GM23338 (cell line): ENCODE measurements around the gene KCNK15. TPM values are rescaled to one million over a fixed set of nuclear protein-coding genes. Genes with fewer than 3 reads are reported as not detected.

Source experiments
- ATAC-seq: fragments of 200-7000 bp; cut with Tn5 transposase; 3 replicates; pipeline ENCODE4 v1.9.1; 2020
- DNase-seq: peaks from one replicate; pipeline ENCODE4 v3.0.0-alpha.2; 2015; ENCODE audit warnings: low spot score
- H2AFZ ChIP-seq: fragments of 200-600 bp; sonication (generic); 2 replicates; pipeline ENCODE4 v1.8.0; 2016; ENCODE audit warnings: antibody characterized with exemption, mild to moderate bottlenecking, moderate library complexity
- H3F3A ChIP-seq: fragments of 200-600 bp; sonication (generic); replicated peaks from 2 replicates; pipeline ENCODE4 v1.8.0; 2017; ENCODE audit warnings: antibody characterized with exemption, mixed run types, low read depth
- H3K27ac ChIP-seq: fragments of 200-600 bp; sonication (generic); 2 replicates; pipeline ENCODE4 v1.6.1; 2016; ENCODE audit warnings: low read depth
- H3K27me3 ChIP-seq: fragments of 200-600 bp; sonication (generic); 2 replicates; pipeline ENCODE4 v1.8.0; 2016; ENCODE audit warnings: mild to moderate bottlenecking, mixed run types, moderate library complexity; ENCODE audit not compliant: insufficient read depth
- H3K36me3 ChIP-seq: fragments of 200-600 bp; sonication (generic); 2 replicates; pipeline ENCODE4 v1.8.0; 2016; ENCODE audit warnings: mild to moderate bottlenecking; ENCODE audit not compliant: insufficient read depth
- H3K4me1 ChIP-seq: fragments of 200-600 bp; sonication (generic); 2 replicates; pipeline ENCODE4 v1.8.0; 2016; ENCODE audit warnings: mild to moderate bottlenecking, moderate library complexity; ENCODE audit not compliant: insufficient read depth
- H3K4me2 ChIP-seq: fragments of 200-600 bp; sonication (generic); 2 replicates; pipeline ENCODE4 v1.7.1; 2017; ENCODE audit warnings: mixed run types
- H3K4me3 ChIP-seq: fragments of 200-600 bp; sonication (generic); 2 replicates; pipeline ENCODE4 v1.6.1; 2016; ENCODE audit warnings: mixed run types
- H3K79me2 ChIP-seq: fragments of 200-600 bp; sonication (generic); replicated peaks from 2 replicates; pipeline ENCODE4 v1.8.0; 2017; ENCODE audit warnings: mild to moderate bottlenecking; ENCODE audit not compliant: insufficient read depth
- H3K9me2 ChIP-seq: fragments of 200-600 bp; sonication (generic); 2 replicates; pipeline ENCODE4 v1.8.0; 2017; ENCODE audit not compliant: insufficient read depth
- H4K20me1 ChIP-seq: fragments of 200-600 bp; sonication (generic); replicated peaks from 2 replicates; pipeline ENCODE4 v1.8.0; 2017; ENCODE audit warnings: mild to moderate bottlenecking; ENCODE audit not compliant: insufficient read depth
- H3K27ac Mint-ChIP-seq: 2 replicates; pipeline ENCODE4 v1.8.0; 2020; ENCODE audit warnings: inconsistent platforms, mild to moderate bottlenecking, moderate library complexity, mixed read lengths
- H3K27me3 Mint-ChIP-seq: 3 replicates; pipeline ENCODE4 v1.8.0; 2022; ENCODE audit warnings: low read depth, mild to moderate bottlenecking, moderate library complexity, mixed read lengths, inconsistent platforms; ENCODE audit not compliant: insufficient read depth, poor library complexity
- H3K36me3 Mint-ChIP-seq: 3 replicates; pipeline ENCODE4 v1.8.0; 2021; ENCODE audit warnings: low read depth, mild to moderate bottlenecking, inconsistent platforms, moderate library complexity, mixed read lengths
- H3K4me1 Mint-ChIP-seq: 3 replicates; pipeline ENCODE4 v1.8.0; 2020; ENCODE audit warnings: mild to moderate bottlenecking, inconsistent platforms, mixed read lengths
- H3K4me3 Mint-ChIP-seq: 3 replicates; pipeline ENCODE4 v1.8.0; 2021; ENCODE audit warnings: moderate library complexity, mild to moderate bottlenecking, inconsistent platforms, mixed read lengths
- H3K9me3 Mint-ChIP-seq: 3 replicates; pipeline ENCODE4 v1.8.0; 2020; ENCODE audit warnings: moderate library complexity, mild to moderate bottlenecking, inconsistent platforms, mixed read lengths
- CREB1 ChIP-seq: fragments of 250-450 bp; sonication (Bioruptor Pico); IDR thresholded peaks from 2 replicates; pipeline ENCODE4 v1.5.0; 2020; ENCODE audit warnings: low read depth, mild to moderate bottlenecking, moderate library complexity
- CTCF ChIP-seq, 2 experiments: fragments of 200-600 bp in 1 of 2; sonication (generic) in 1 of 2; conservative IDR thresholded peaks; 2 replicates each; pipeline versions ENCODE4 v1.5.1 to v1.6.1; 2016 to 2017; ENCODE audit warnings: antibody characterized with exemption in 2 of 2, low read depth in 2 of 2, mild to moderate bottlenecking in 2 of 2, moderate library complexity in 1 of 2
- ETS1 ChIP-seq: IDR thresholded peaks from 2 replicates; pipeline ENCODE4 v1.6.1; 2016; ENCODE audit warnings: antibody characterized with exemption
- EZH2 ChIP-seq: fragments of 200-600 bp; sonication (generic); IDR thresholded peaks from one replicate; pipeline ENCODE4 v1.8.0; 2017; ENCODE audit warnings: antibody characterized with exemption, mild to moderate bottlenecking, low read depth; ENCODE audit not compliant: unreplicated experiment
- EZH2phosphoT487 ChIP-seq: fragments of 200-600 bp; sonication (generic); IDR thresholded peaks from one replicate; pipeline ENCODE4 v1.8.1; 2018; ENCODE audit warnings: antibody characterized with exemption; ENCODE audit not compliant: unreplicated experiment
- JUNB ChIP-seq: IDR thresholded peaks from one replicate; pipeline ENCODE4 v1.6.1; 2016; ENCODE audit warnings: antibody characterized with exemption; ENCODE audit not compliant: unreplicated experiment
- NANOG ChIP-seq: IDR thresholded peaks from 2 replicates; pipeline ENCODE4 v1.6.1; 2016; ENCODE audit warnings: antibody characterized with exemption, borderline replicate concordance
- POLR2AphosphoS5 ChIP-seq: IDR thresholded peaks from 2 replicates; pipeline ENCODE4 v1.6.1; 2016; ENCODE audit warnings: antibody characterized with exemption, low read depth
- REST ChIP-seq: IDR thresholded peaks from one replicate; pipeline ENCODE4 v1.6.1; 2018; ENCODE audit warnings: antibody characterized with exemption; ENCODE audit not compliant: unreplicated experiment
- STAT1 ChIP-seq: IDR thresholded peaks from one replicate; pipeline ENCODE4 v1.6.1; 2016; ENCODE audit warnings: antibody characterized with exemption; ENCODE audit not compliant: unreplicated experiment
- ZNF114 ChIP-seq: fragments of 250-450 bp; sonication (Bioruptor Pico); IDR thresholded peaks from 2 replicates; pipeline ENCODE4 v1.5.0; 2020; ENCODE audit warnings: mild to moderate bottlenecking, moderate library complexity
- ZNF331 ChIP-seq: fragments of 250-450 bp; sonication (Bioruptor Pico); IDR thresholded peaks from 2 replicates; pipeline ENCODE4 v1.5.0; 2020; ENCODE audit warnings: low read depth, mild to moderate bottlenecking, moderate library complexity
- ZNF462 ChIP-seq: fragments of 250-450 bp; sonication (Bioruptor Pico); IDR thresholded peaks from 2 replicates; pipeline ENCODE4 v1.5.0; 2020; ENCODE audit warnings: mild to moderate bottlenecking, moderate library complexity
- polyA plus RNA-seq: library from polyadenylated mRNA; unstranded; fragments of >200 nt; fragmentation: Nextera tagmentation; extraction: Ambion mirVana; gene quantifications from 2 replicates; pipeline ENCODE4 v1.2.1, GENCODE V29; 2016
- total RNA-seq: library from RNA; depleted of rRNA; stranded (reverse); fragments of >200 nt; shearing (Covaris generic); gene quantifications from 2 replicates; pipeline ENCODE4 v1.2.3, GENCODE V29; 2014

KCNK15 gene
- total and polyA plus RNA-seq, 2 experiments from 2014 or later: 0.63 to 3.3 TPM

- Mint-ChIP-seq H3K9me3 (no peaks in the 10 kb centered on the region), H3K4me3 (no peak overlapping the region), H3K27ac (no peak overlapping the region), H3K36me3 (no peaks in the 10 kb centered on the region), H3K4me1 (peaks cover 19% of the 10 kb centered on the region), H3K27me3 (peaks cover 7% of the 10 kb centered on the region)
- TF ChIP-seq REST: no peak
- TF ChIP-seq STAT1: no peak
- no peak for TF ChIP-seq CREB1
- no peak for TF ChIP-seq ETS1
- no peak for TF ChIP-seq EZH2phosphoT487
- no peak for TF ChIP-seq ZNF114
- TF ChIP-seq ZNF462 (CRISPR knock-in tag): no peak
- no peak for TF ChIP-seq JUNB
- no peak for TF ChIP-seq ZNF331
- no peak for TF ChIP-seq NANOG
- TF ChIP-seq POLR2AphosphoS5: no peak
- TF ChIP-seq EZH2: no peak
- TF ChIP-seq CTCF (conservative IDR thresholded peaks at IDR 0.05; ENCODE audit: low read depth in 2 of 2): no peak
- H2AFZ ChIP-seq: no peak overlapping the region
- no peaks in the 10 kb centered on the region for H3K36me3 ChIP-seq
- no peaks in the 10 kb centered on the region for H3K9me2 ChIP-seq
- no peaks in the 10 kb centered on the region for H3K27me3 ChIP-seq
- no peak overlapping the region for H3K4me2 ChIP-seq
- DNase-seq: no peak
- H3K4me3 ChIP-seq: no peak overlapping the region
- no peaks in the 10 kb centered on the region for H3K79me2 ChIP-seq
- ATAC-seq: no peak
- no peaks in the 10 kb centered on the region for H3F3A ChIP-seq
- H3K4me1 ChIP-seq: peaks cover 9% of the 10 kb centered on the region
- no peaks in the 10 kb centered on the region for H4K20me1 ChIP-seq
- H3K27ac ChIP-seq: no peak overlapping the region
Measured at GRCh38 chr20:44723391-44723790, 22.3 kb upstream of the KCNK15 start.
